HepG2 (cell line): ENCODE results near the gene PCDHGA1. TPM values are rescaled to one million over a fixed set of nuclear protein-coding genes. Genes with fewer than 3 reads are reported as not detected.

ENCODE experiments used
- ATAC-seq: fragments of 200-7000 bp; cut with Tn5 transposase; 3 replicates; pipeline ENCODE4 v1.9.1; 2020; ENCODE audit warnings: mild to moderate bottlenecking, moderate library complexity
- BruUV-seq: library from RNA; stranded (reverse); fragments of 400-500 nt; replicated peaks from 2 replicates; lab custom pipeline; 2021; lab: Mats Ljungman, UMichigan
- CTCF ChIA-PET: fragments of 300-600 bp; formaldehyde crosslinking; extraction: SDS; loops from one replicate; lab custom pipeline; 2021; ENCODE audit warnings: low total read pairs, inconsistent platforms, low intra/inter-chr PET ratio; lab: Yijun Ruan, JAX
- POLR2A ChIA-PET: fragments of 350-600 bp; sonication (Branson Sonifier 250); formaldehyde crosslinking; loops from one replicate; lab custom pipeline; 2020; ENCODE audit warnings: antibody characterized with exemption, inconsistent platforms; lab: Yijun Ruan, JAX
- DNase-seq: peaks from one replicate; pipeline ENCODE4 v3.0.0-alpha.2; 2015; ENCODE audit warnings: low spot score
- FAIRE-seq: peaks from 3 replicates; lab custom pipeline; 2011; peaks lifted over from hg19 to GRCh38; lab: Jason Lieb, UNC
- H2AFZ ChIP-seq: one replicate; pipeline ENCODE4 v1.6.1; 2011; ENCODE audit warnings: low read length, inconsistent platforms
- H3K27ac ChIP-seq: fragments of 300-600 bp; 3 replicates; pipeline ENCODE4 v1.8.0; 2011; ENCODE audit warnings: mixed run types, mild to moderate bottlenecking, mixed read lengths, low read length, inconsistent platforms; ENCODE audit not compliant: insufficient read depth; ENCODE audit errors: extremely low read length
- H3K27me3 ChIP-seq, 2 experiments: fragments of 200-600 bp in 1 of 2; 2 replicates in 1 of 2; 3 replicates in 1 of 2; pipeline versions ENCODE4 v1.6.0 to v1.8.0; 2011; ENCODE audit warnings: low read length in 2 of 2, mild to moderate bottlenecking in 2 of 2, moderate library complexity in 2 of 2, inconsistent platforms in 1 of 2; ENCODE audit not compliant: insufficient read depth in 2 of 2, control insufficient read depth in 1 of 2
- H3K36me3 ChIP-seq, 2 experiments: fragments of 200-600 bp in 1 of 2; replicated peaks in 1 of 2; 2 replicates in 1 of 2; 3 replicates in 1 of 2; pipeline versions ENCODE4 v1.5.1 to v1.8.0; 2011; ENCODE audit warnings: low read length in 2 of 2, inconsistent platforms in 1 of 2; ENCODE audit not compliant: insufficient read depth in 2 of 2, control insufficient read depth in 1 of 2
- H3K4me1 ChIP-seq: 2 replicates; pipeline ENCODE4 v1.5.1; 2012; ENCODE audit warnings: low read length, inconsistent platforms; ENCODE audit not compliant: insufficient read depth
- H3K4me2 ChIP-seq: 2 replicates; pipeline ENCODE4 v1.6.0; 2011; ENCODE audit warnings: low read depth, low read length, inconsistent platforms
- H3K4me3 ChIP-seq, 3 experiments: fragments of 200-600 bp in 1 of 3; sonication (generic), shearing (Covaris generic) in 1 of 3; replicated peaks in 1 of 3; 2 replicates each; pipeline ENCODE4 v1.5.1; 2011 to 2016; ENCODE audit warnings: low read length in 3 of 3, inconsistent platforms in 2 of 3, low read depth in 2 of 3, mild to moderate bottlenecking in 2 of 3, control low read depth in 1 of 3, mixed read lengths in 1 of 3; ENCODE audit not compliant: insufficient read depth in 1 of 3
- H3K79me2 ChIP-seq: one replicate; pipeline ENCODE4 v1.6.1; 2011; ENCODE audit warnings: low read length, inconsistent platforms; ENCODE audit not compliant: insufficient read depth
- H3K9ac ChIP-seq: 2 replicates; pipeline ENCODE4 v1.6.0; 2011; ENCODE audit warnings: mild to moderate bottlenecking, low read depth, low read length, inconsistent platforms; ENCODE audit not compliant: insufficient read depth
- H3K9me3 ChIP-seq: 2 replicates; pipeline ENCODE4 v1.5.1; 2012; ENCODE audit warnings: mild to moderate bottlenecking, low read length
- H4K20me1 ChIP-seq: 2 replicates; pipeline ENCODE4 v1.6.0; 2011; ENCODE audit warnings: inconsistent platforms, mild to moderate bottlenecking, low read length, moderate library complexity; ENCODE audit not compliant: insufficient read depth
- DNMT1 ChIP-seq: sonication (generic); formaldehyde crosslinking; IDR thresholded peaks from 2 replicates; pipeline ENCODE4 v1.5.1; 2020; ENCODE audit warnings: mild to moderate bottlenecking, missing genetic modification reagents
- ETV5 ChIP-seq: IDR thresholded peaks from 2 replicates; pipeline ENCODE4 v1.6.1; 2018; ENCODE audit warnings: missing biosample characterization, missing genetic modification reagents, inconsistent platforms, borderline replicate concordance
- PHF21A ChIP-seq: sonication (generic); formaldehyde crosslinking; IDR thresholded peaks from 2 replicates; pipeline ENCODE4 v1.5.0; 2020; ENCODE audit warnings: mild to moderate bottlenecking, missing genetic modification reagents
- RFXAP ChIP-seq: sonication (generic); formaldehyde crosslinking; IDR thresholded peaks from 2 replicates; pipeline ENCODE4 v1.4.0; 2020; ENCODE audit warnings: missing genetic modification reagents, borderline replicate concordance
- SNAPC2 ChIP-seq: sonication (generic); formaldehyde crosslinking; IDR thresholded peaks from 2 replicates; pipeline ENCODE4 v1.8.1; 2022; ENCODE audit warnings: mild to moderate bottlenecking, missing genetic modification reagents
- TFE3 ChIP-seq: IDR thresholded peaks from 2 replicates; pipeline ENCODE4 v1.6.1; 2016
- ZNF580 ChIP-seq: IDR thresholded peaks from 2 replicates; pipeline ENCODE4 v1.6.1; 2016; ENCODE audit warnings: low read depth, borderline replicate concordance
- WGBS: methylation state at CpG from one replicate; pipeline ENCODE4 v1.1.6; 2017; ENCODE audit warnings: low lambda C conversion rate; 5-methylcytosine and 5-hydroxymethylcytosine counted together
- in situ Hi-C: cut with HindIII; loops from 2 replicates; pipeline ENCODE4 v1.10.0; 2017; ENCODE audit warnings: low pct_unique_long_range_greater_than_20kb; ENCODE audit not compliant: extremely low pct_ligation_motif_present
- intact Hi-C: fragments of 100-400 bp; cut with micrococcal nuclease; formaldehyde crosslinking; loops from one replicate; pipeline ENCODE4 v1.10.0; 2022; ENCODE audit not compliant: unreplicated experiment
- polyA plus RNA-seq, 8 experiments: library from polyadenylated mRNA; depleted of rRNA in 3 of 8; stranded (reverse) in 7 of 8; unstranded in 1 of 8; fragments of >200 nt; fragmentation: Illumina TruSeq in 4 of 8; extraction: Trizol in 4 of 8; gene quantifications; 2 replicates each; pipeline versions ENCODE4 v1.2.1 to v1.2.3, GENCODE V29; 2011 to 2016; ENCODE audit warnings: low read depth in 4 of 8, missing spikeins in 1 of 8, mixed read lengths in 1 of 8; ENCODE audit not compliant: insufficient read depth in 1 of 8
- total RNA-seq, 5 experiments: library from RNA; depleted of rRNA; stranded (reverse); fragments of >200 nt; fragmentation: Illumina TruSeq; extraction: Trizol; gene quantifications; 2 replicates each; pipeline ENCODE4 v1.2.3, GENCODE V29; 2016; ENCODE audit warnings: low read depth in 1 of 5
- TF ChIP-seq, protein P1 (sequence below): sonication (generic); formaldehyde crosslinking; IDR thresholded peaks from 2 replicates; pipeline ENCODE4 v1.4.0; 2020; ENCODE audit warnings: missing genetic modification reagents

PCDHGA1 gene
- total and polyA plus RNA-seq, 2 of the 13 experiments (the other 11 are each of a cell fraction or from before 2014, with no cell fraction given), result 0.31 to 0.40 TPM

GRCh38 chr5:141503681-141504080, 173.4 kb downstream of the PCDHGA1 start:
- H3K36me3 ChIP-seq, result no peaks in the 10 kb centered on the region
- TF ChIP-seq ZNF580 (CRISPR knock-in tag) (no peak), RFXAP (CRISPR knock-in tag) (no peak), PHF21A (CRISPR knock-in tag) (no peak), DNMT1 (CRISPR knock-in tag) (no peak), SNAPC2 (CRISPR knock-in tag) (no peak), TFE3 (CRISPR knock-in tag) (no peak), ETV5 (CRISPR knock-in tag) (no peak)
- TF ChIP-seq, protein P1, sequence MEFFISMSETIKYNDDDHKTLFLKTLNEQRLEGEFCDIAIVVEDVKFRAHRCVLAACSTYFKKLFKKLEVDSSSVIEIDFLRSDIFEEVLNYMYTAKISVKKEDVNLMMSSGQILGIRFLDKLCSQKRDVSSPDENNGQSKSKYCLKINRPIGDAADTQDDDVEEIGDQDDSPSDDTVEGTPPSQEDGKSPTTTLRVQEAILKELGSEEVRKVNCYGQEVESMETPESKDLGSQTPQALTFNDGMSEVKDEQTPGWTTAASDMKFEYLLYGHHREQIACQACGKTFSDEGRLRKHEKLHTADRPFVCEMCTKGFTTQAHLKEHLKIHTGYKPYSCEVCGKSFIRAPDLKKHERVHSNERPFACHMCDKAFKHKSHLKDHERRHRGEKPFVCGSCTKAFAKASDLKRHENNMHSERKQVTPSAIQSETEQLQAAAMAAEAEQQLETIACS (CRISPR knock-in tag), result no peak
- TF ChIP-seq, all 625 proteins: peak for 0
- ATAC-seq (no peak), DNase-seq (no peak), FAIRE-seq (no peak)
- Histone ChIP-seq H3K4me2 (no peak overlapping the region), H3K27me3 (no peaks in the 10 kb centered on the region; a peak in 1 of 5 replicates), H3K79me2 (no peaks in the 10 kb centered on the region), H3K4me1 (no peaks in the 10 kb centered on the region), H3K4me3 (no peak overlapping the region), H2AFZ (no peak overlapping the region), H3K27ac (no peak overlapping the region), H3K9me3 (no peaks in the 10 kb centered on the region), H4K20me1 (no peaks in the 10 kb centered on the region), H3K9ac (no peak overlapping the region)
- ChIA-PET POLR2A (no interaction called here), CTCF (no interaction called here)
- in situ Hi-C loops (no loop called here), intact Hi-C loops (no loop called here)
- no TSS peak for BruUV-seq
- 47% methylated on average over 2 of the region's 2 CpGs for WGBS
